ENCODE data around the gene STK4.
"Not testable (repeated sequence)": the region's sequence is repeated elsewhere in the genome, so short reads cannot be mapped to it uniquely, and the experiment has no call there.

STK4 gene

GRCh38 chr20:45012682-45013302 is 46.5 kb downstream of the STK4 start:
- no peak overlapping the region for H3K4me3 ChIP-seq (ENCODE audit: low read depth, low read length)
- no peak for TF ChIP-seq CTCF (IDR thresholded peaks at IDR 0.05; ENCODE audit: insufficient read depth, low read depth, low read length, missing control alignments)
- DNase-seq (ENCODE audit: low read depth), result no peak

GRCh38 chr20:45014131-45014530 is 47.8 kb downstream of the STK4 start:
- not testable (repeated sequence) for DNase-seq (ENCODE audit: low read depth); H3K4me3 ChIP-seq (ENCODE audit: low read depth, low read length)

DNA sequence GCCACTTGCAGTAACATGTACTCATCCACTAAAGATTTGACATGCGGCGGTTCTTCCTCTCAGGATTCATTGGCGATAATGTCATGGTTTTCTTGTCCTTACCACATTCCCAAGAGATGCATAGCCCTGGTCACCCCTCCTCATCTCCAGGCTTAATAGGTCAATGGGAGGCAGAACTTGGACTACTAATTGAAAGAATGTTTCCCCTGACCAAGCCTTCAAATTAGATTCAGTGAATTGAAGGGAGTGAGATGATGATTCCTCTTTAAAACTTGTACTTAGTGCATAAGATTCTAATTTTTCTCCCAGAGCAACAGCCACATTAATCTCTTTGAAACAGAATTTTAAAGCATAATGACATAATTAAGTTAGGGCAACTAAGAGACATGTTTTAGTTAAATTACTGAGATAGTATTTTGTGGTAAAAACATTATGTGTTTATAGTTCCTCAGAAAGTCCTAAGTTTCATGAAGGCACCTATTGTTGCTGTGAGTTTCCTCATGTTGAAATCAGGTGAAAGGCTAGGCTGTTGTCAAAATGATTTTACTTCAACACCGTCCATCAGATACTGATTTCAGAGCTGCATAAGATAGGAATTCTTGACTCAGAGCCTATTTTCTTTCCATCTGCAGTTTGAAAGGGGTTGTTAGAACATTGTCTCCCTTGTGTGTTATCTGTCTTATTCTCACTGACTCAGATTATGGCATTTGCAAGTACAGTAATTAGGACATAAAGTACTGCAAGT is 48.5 kb downstream of the STK4 start:
- no peak overlapping the region for H3K4me3 ChIP-seq (ENCODE audit: low read depth, low read length)
- no peak for TF ChIP-seq CTCF (IDR thresholded peaks at IDR 0.05; ENCODE audit: insufficient read depth, low read depth, low read length, missing control alignments)
- no peak for DNase-seq (ENCODE audit: low read depth)

GRCh38 chr20:45016089-45016671 is 49.9 kb downstream of the STK4 start:
- DNase-seq (ENCODE audit: low read depth), result no peak
- TF ChIP-seq CTCF (IDR thresholded peaks at IDR 0.05; ENCODE audit: insufficient read depth, low read depth, low read length, missing control alignments), result no peak
- H3K4me3 ChIP-seq (ENCODE audit: low read depth, low read length), result no peak overlapping the region

- H3K4me3 ChIP-seq (ENCODE audit: low read depth, low read length), result no peak overlapping the region
- no peak for TF ChIP-seq CTCF (IDR thresholded peaks at IDR 0.05; ENCODE audit: insufficient read depth, low read depth, low read length, missing control alignments)
- DNase-seq (ENCODE audit: low read depth), result no peak
Observed at GRCh38 chr20:45017281-45017680, 51.0 kb downstream of the STK4 start.

GRCh38 chr20:45017857-45018256 is 51.5 kb downstream of the STK4 start:
- H3K4me3 ChIP-seq (ENCODE audit: low read depth, low read length), result no peak overlapping the region
- no peak for TF ChIP-seq CTCF (IDR thresholded peaks at IDR 0.05; ENCODE audit: insufficient read depth, low read depth, low read length, missing control alignments)
- no peak for DNase-seq (ENCODE audit: low read depth)

- no peak for TF ChIP-seq CTCF (IDR thresholded peaks at IDR 0.05; ENCODE audit: insufficient read depth, low read depth, low read length, missing control alignments)
- DNase-seq (ENCODE audit: low read depth), result no peak
Observed at GRCh38 chr20:45019027-45019761, 52.9 kb downstream of the STK4 start.

More at GRCh38 chr20:45019027-45019761, 52.9 kb downstream of the STK4 start:
- no peak overlapping the region for H3K4me3 ChIP-seq (ENCODE audit: low read depth, low read length)
